GM12878 (cell line): Measurements from ENCODE around the gene LRRC27. TPM values are rescaled to one million over a fixed set of nuclear protein-coding genes. Genes with fewer than 3 reads are reported as not detected.

ENCODE experiments used
- ATAC-seq: fragments of 200-7000 bp; cut with Tn5 transposase; 3 replicates; pipeline ENCODE4 v1.9.1; 2020; ENCODE audit warnings: mild to moderate bottlenecking, moderate library complexity
- BruUV-seq: library from RNA; stranded (reverse); fragments of 400-500 nt; replicated peaks from 2 replicates; lab custom pipeline; 2021; lab: Mats Ljungman, UMichigan
- CTCF ChIA-PET: fragments of 300-600 bp; sonication (Branson Sonifier 250); formaldehyde crosslinking; extraction: SDS; loops from one replicate; lab custom pipeline; 2021; ENCODE audit warnings: inconsistent platforms; lab: Yijun Ruan, JAX
- POLR2A ChIA-PET: fragments of 350-600 bp; formaldehyde crosslinking; extraction: SDS; loops from one replicate; lab custom pipeline; 2021; ENCODE audit warnings: inconsistent platforms; lab: Charles Lee
- RAD21 ChIA-PET: fragments of 300-600 bp; sonication (Branson Sonifier 250); formaldehyde crosslinking; loops from one replicate; lab custom pipeline; 2023; ENCODE audit warnings: antibody characterized with exemption; ENCODE audit not compliant: unreplicated experiment; lab: Charles Lee
- SMC1A ChIA-PET: fragments of 300-600 bp; sonication (Branson Sonifier 250); formaldehyde crosslinking; loops from one replicate; lab custom pipeline; 2023; ENCODE audit not compliant: unreplicated experiment, uncharacterized antibody; lab: Charles Lee
- DNase-seq: peaks from one replicate; pipeline ENCODE4 v3.0.0-alpha.2; 2011; ENCODE audit warnings: low read depth, low spot score
- FAIRE-seq: peaks from 3 replicates; lab custom pipeline; 2011; peaks lifted over from hg19 to GRCh38; lab: Jason Lieb, UNC
- H2AFZ ChIP-seq: 2 replicates; pipeline ENCODE4 v1.6.0; 2011; ENCODE audit warnings: low read depth, low read length, control low read depth; ENCODE audit not compliant: control insufficient read depth
- H3K27ac ChIP-seq: 2 replicates; pipeline ENCODE4 v1.5.1; 2011; ENCODE audit warnings: control low read depth; ENCODE audit not compliant: control insufficient read depth, insufficient read depth
- H3K27me3 ChIP-seq, 2 experiments: replicated peaks in 1 of 2; 2 replicates each; pipeline versions ENCODE4 v1.6.0 to v1.6.1; 2011; ENCODE audit warnings: low read length in 1 of 2; ENCODE audit not compliant: control insufficient read depth in 2 of 2, insufficient read depth in 2 of 2
- H3K36me3 ChIP-seq, 2 experiments: 2 replicates each; pipeline ENCODE4 v1.5.1; 2011; ENCODE audit warnings: low read length in 1 of 2; ENCODE audit not compliant: control insufficient read depth in 2 of 2, insufficient read depth in 2 of 2
- H3K4me1 ChIP-seq: 2 replicates; pipeline ENCODE4 v1.6.1; 2011; ENCODE audit warnings: mild to moderate bottlenecking, low read length, moderate library complexity, mixed read lengths; ENCODE audit not compliant: control insufficient read depth, insufficient read depth
- H3K4me2 ChIP-seq: 2 replicates; pipeline ENCODE4 v1.6.0; 2011; ENCODE audit warnings: control low read depth; ENCODE audit not compliant: control insufficient read depth, insufficient read depth
- H3K4me3 ChIP-seq: fragments of 200-600 bp; sonication (generic); 2 replicates; pipeline ENCODE4 v1.5.1; 2016
- H3K79me2 ChIP-seq: 2 replicates; pipeline ENCODE4 v1.6.0; 2011; ENCODE audit warnings: low read length; ENCODE audit not compliant: control insufficient read depth, insufficient read depth
- H3K9ac ChIP-seq: 2 replicates; pipeline ENCODE4 v1.8.0; 2011; ENCODE audit warnings: low read length, control low read depth, mixed read lengths; ENCODE audit not compliant: control insufficient read depth, insufficient read depth
- H3K9me3 ChIP-seq: replicated peaks from 3 replicates; pipeline ENCODE4 v1.5.1; 2011; ENCODE audit warnings: mild to moderate bottlenecking, low read length; ENCODE audit not compliant: control insufficient read depth, insufficient read depth
- H4K20me1 ChIP-seq: 2 replicates; pipeline ENCODE4 v1.6.0; 2011; ENCODE audit not compliant: control insufficient read depth, insufficient read depth
- EZH2 ChIP-seq: IDR thresholded peaks from 2 replicates; pipeline ENCODE4 v1.6.1; 2012; ENCODE audit warnings: low read depth, mild to moderate bottlenecking, control low read depth, inconsistent platforms, low read length, borderline replicate concordance; ENCODE audit not compliant: control insufficient read depth
- MEF2A ChIP-seq: IDR thresholded peaks from 2 replicates; pipeline ENCODE4 v1.6.1; 2011; ENCODE audit warnings: low read depth, mild to moderate bottlenecking, low read length, moderate library complexity; ENCODE audit not compliant: insufficient read depth
- MYC ChIP-seq: IDR thresholded peaks from 2 replicates; pipeline ENCODE4 v1.6.1; 2011; ENCODE audit warnings: mild to moderate bottlenecking, low read length, moderate library complexity, inconsistent platforms; ENCODE audit not compliant: insufficient read depth, insufficient replicate concordance, insufficient read length, severe bottlenecking
- NFXL1 ChIP-seq: fragments of 450-650 bp; IDR thresholded peaks from 2 replicates; pipeline ENCODE4 v1.6.1; 2017; ENCODE audit warnings: antibody characterized with exemption, mild to moderate bottlenecking, borderline replicate concordance
- SIN3A ChIP-seq: IDR thresholded peaks from 2 replicates; pipeline ENCODE4 v1.6.1; 2012; ENCODE audit warnings: low read depth, low read length, improper control_type of control experiment
- SMAD1 ChIP-seq: fragments of 450-650 bp; IDR thresholded peaks from 2 replicates; pipeline ENCODE4 v1.6.1; 2018; ENCODE audit warnings: mild to moderate bottlenecking, low read depth; ENCODE audit not compliant: partially characterized antibody
- SMAD5 ChIP-seq: IDR thresholded peaks from 2 replicates; pipeline ENCODE4 v1.6.1; 2016; ENCODE audit warnings: antibody characterized with exemption, low read depth
- SMC3 ChIP-seq: IDR thresholded peaks from 2 replicates; pipeline ENCODE4 v1.6.1; 2011; ENCODE audit warnings: low read length, improper control_type of control experiment, borderline replicate concordance
- TAF1 ChIP-seq: IDR thresholded peaks from 2 replicates; pipeline ENCODE4 v1.6.1; 2011; ENCODE audit warnings: mild to moderate bottlenecking, low read depth, low read length, borderline replicate concordance
- WGBS: methylation state at CpG from one replicate; pipeline ENCODE4 v1.1.6; 2016; ENCODE audit warnings: low lambda C conversion rate; ENCODE audit not compliant: insufficient replicate concordance, insufficient coverage; ENCODE audit errors: missing lambda C conversion rate; 5-methylcytosine and 5-hydroxymethylcytosine counted together
- in situ Hi-C: fragments of 300-500 bp; cut with MboI; formaldehyde crosslinking; loops from 9 replicates; pipeline ENCODE4 v1.14.3; 2018; ENCODE audit warnings: mixed read lengths
- intact Hi-C: fragments of 100-400 bp; cut with micrococcal nuclease; formaldehyde crosslinking; loops from one replicate; pipeline ENCODE4 v1.14.2; 2022; ENCODE audit not compliant: unreplicated experiment
- polyA plus RNA-seq, 11 experiments: library from polyadenylated mRNA; depleted of rRNA in 4 of 11; unstranded in 6 of 11; stranded (reverse) in 5 of 11; fragments of >200 nt; fragmentation: Nextera tagmentation in 4 of 11; fragmentation: Illumina TruSeq in 1 of 11; extraction: Ambion mirVana in 4 of 11; extraction: Trizol in 1 of 11; gene quantifications; 1 replicate in 1 of 11; 2 replicates in 10 of 11; pipeline versions ENCODE4 v1.2.1 to v1.2.3, GENCODE V29; 2011 to 2016; ENCODE audit warnings: inconsistent platforms in 2 of 11, missing spikeins in 2 of 11, low read depth in 1 of 11
- total RNA-seq, 4 experiments: library from RNA; depleted of rRNA in 3 of 4; stranded (reverse); fragments of >200 nt in 3 of 4; fragmentation: Illumina TruSeq in 1 of 4; extraction: Trizol in 1 of 4; gene quantifications; 2 replicates each; pipeline versions ENCODE4 v1.2.1 to v1.2.3, GENCODE V29; 2013 to 2021
- TF ChIP-seq, protein P1 (sequence below): fragments of 450-650 bp; IDR thresholded peaks from 2 replicates; pipeline ENCODE4 v1.6.1; 2016; ENCODE audit warnings: mild to moderate bottlenecking
- TF ChIP-seq, protein P2 (sequence below): IDR thresholded peaks from 2 replicates; pipeline ENCODE4 v1.6.1; 2012; ENCODE audit warnings: low read depth, low read length, improper control_type of control experiment
- TF ChIP-seq, protein P3 (sequence below): IDR thresholded peaks from 2 replicates; pipeline ENCODE4 v1.6.1; 2012; ENCODE audit warnings: low read depth, low read length, improper control_type of control experiment

Gene LRRC27
- total and polyA plus RNA-seq, 10 of the 15 experiments (the other 5 are each of a cell fraction or from before 2014, with no cell fraction given) = 0.48 to 6.9 (median 4.7) TPM

DNA sequence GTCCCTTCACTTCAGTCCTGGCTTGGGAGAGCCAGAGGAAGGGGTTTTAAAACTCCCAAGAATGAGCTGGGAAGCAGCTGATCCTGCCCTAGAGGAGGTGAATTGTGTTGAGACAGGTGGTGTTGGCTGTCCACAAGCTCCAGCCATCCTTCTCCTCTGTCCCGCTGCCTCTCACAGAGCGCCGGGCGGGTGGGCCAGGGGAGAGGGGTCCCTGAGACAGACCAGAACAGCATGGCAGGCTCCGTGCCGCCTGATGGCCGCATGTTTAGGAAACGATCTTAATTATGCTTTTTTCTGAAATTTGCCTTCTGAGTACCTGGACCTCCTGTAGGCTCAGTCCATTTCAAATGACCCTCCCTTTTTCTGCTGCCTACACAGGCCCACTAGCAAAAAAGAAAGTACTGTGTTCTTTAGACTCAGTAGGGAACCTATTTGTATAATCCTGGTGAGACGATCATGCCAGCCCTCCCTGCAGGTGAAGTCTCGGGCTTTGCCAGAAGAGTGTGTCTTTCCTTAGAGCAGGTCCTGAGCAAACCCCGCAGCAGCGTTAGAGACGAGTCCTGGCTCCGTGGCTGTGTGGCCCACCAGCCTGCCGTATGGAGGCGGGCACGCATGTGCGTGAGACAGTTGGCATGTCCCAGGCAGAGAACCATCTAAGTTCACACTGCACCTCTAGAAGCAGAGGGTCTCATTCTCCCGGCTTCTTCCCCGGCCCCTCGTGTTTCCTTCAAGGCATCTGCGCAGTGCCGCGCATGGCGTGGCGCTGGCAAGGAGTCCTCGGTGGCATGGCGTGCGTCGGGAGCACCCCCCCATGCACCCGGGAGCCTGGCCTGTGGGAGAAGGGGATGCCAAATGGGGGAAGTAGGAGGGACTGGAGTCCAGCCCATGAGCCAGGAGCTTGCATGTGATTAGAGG, 38.7 kb downstream of the LRRC27 start:
- 82% methylated on average over 30 of the region's 31 CpGs for WGBS
- no peak overlapping the region for H3K27ac ChIP-seq
- in situ Hi-C loops (no loop called here), intact Hi-C loops (no loop called here)
- TF ChIP-seq, protein P1, sequence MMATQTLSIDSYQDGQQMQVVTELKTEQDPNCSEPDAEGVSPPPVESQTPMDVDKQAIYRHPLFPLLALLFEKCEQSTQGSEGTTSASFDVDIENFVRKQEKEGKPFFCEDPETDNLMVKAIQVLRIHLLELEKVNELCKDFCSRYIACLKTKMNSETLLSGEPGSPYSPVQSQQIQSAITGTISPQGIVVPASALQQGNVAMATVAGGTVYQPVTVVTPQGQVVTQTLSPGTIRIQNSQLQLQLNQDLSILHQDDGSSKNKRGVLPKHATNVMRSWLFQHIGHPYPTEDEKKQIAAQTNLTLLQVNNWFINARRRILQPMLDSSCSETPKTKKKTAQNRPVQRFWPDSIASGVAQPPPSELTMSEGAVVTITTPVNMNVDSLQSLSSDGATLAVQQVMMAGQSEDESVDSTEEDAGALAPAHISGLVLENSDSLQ = no peak
- TF ChIP-seq SMAD5 (no peak), MYC (no peak), EZH2 (no peak), MEF2A (no peak), SMAD1 (no peak), NFXL1 (no peak), TAF1 (no peak), SMC3 (no peak), SIN3A (no peak)
- TF ChIP-seq, protein P2, sequence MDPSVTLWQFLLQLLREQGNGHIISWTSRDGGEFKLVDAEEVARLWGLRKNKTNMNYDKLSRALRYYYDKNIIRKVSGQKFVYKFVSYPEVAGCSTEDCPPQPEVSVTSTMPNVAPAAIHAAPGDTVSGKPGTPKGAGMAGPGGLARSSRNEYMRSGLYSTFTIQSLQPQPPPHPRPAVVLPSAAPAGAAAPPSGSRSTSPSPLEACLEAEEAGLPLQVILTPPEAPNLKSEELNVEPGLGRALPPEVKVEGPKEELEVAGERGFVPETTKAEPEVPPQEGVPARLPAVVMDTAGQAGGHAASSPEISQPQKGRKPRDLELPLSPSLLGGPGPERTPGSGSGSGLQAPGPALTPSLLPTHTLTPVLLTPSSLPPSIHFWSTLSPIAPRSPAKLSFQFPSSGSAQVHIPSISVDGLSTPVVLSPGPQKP = no peak
- TF ChIP-seq, protein P3, sequence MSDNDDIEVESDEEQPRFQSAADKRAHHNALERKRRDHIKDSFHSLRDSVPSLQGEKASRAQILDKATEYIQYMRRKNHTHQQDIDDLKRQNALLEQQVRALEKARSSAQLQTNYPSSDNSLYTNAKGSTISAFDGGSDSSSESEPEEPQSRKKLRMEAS = no peak
- CTCF ChIA-PET = no interaction called here
- no peaks in the 10 kb centered on the region; a peak in 1 of 4 replicates for H3K27me3 ChIP-seq
- no peaks in the 10 kb centered on the region for H3K4me1 ChIP-seq
- no TSS peak for BruUV-seq
- DNase-seq (no peak), ATAC-seq (no peak), FAIRE-seq (no peak)
- no peaks in the 10 kb centered on the region for H3K36me3 ChIP-seq
- RAD21 ChIA-PET = no interaction called here
- SMC1A ChIA-PET = no interaction called here
- H3K79me2 ChIP-seq = no peaks in the 10 kb centered on the region
- no peak overlapping the region for H3K9ac ChIP-seq
- H3K4me2 ChIP-seq = no peak overlapping the region
- POLR2A ChIA-PET = no interaction called here
- no peak overlapping the region for H2AFZ ChIP-seq
- no peak overlapping the region for H3K4me3 ChIP-seq
- H4K20me1 ChIP-seq = no peaks in the 10 kb centered on the region
- no peaks in the 10 kb centered on the region for H3K9me3 ChIP-seq
